Stimulated activated CD4-positive, alpha-beta T cell treated with anti-CD3 and anti-CD28 coated beads, TNF-alpha, amount 100 ng/mL, for 4 hours (primary cell): ENCODE results near the gene PI4K2B.
"Not testable (repeated sequence)": the region's sequence is repeated elsewhere in the genome, so short reads cannot be mapped to it uniquely, and the experiment has no call there.

ENCODE experiments used
- DNase-seq, 3 experiments: peaks; one replicate each; pipeline ENCODE4 v3.0.0-alpha.2; 2020; ENCODE audit warnings: low read depth in 3 of 3

PI4K2B gene

DNA sequence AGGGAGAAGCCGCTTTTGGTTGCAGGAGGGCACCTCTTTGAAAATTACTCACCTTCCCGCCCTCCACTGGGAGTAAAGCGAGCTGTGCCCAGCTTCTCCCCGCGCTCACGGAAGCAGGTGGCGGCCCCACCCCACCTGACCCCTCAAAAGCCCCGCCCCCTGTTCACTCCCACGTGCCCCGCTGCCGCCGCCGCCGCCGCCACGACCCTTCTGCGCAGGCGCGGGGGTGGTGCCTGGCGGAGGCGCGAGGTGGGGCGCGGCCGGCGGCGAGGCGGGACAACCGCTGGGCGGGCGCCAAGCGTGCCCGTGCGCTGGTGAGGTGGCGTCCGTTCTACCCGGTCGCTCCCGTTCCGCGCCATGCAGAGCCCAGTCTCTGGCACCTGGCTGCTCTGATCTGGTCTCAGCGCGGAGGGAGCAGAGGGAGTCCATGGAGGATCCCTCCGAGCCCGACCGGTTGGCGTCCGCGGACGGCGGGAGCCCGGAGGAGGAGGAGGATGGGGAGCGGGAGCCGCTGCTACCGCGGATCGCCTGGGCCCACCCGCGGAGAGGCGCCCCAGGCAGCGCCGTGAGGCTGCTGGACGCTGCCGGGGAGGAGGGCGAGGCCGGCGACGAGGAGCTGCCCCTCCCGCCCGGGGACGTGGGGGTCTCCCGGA lies at the start of gene PI4K2B:
Gene PI4K2B, plus strand, starts transcription at position 297 of the 653 bp plus-strand sequence. Its CDS starts 131 bp downstream, at position 428.
- peak; percentile 90 to 94 (median 91) for DNase-seq

DNA sequence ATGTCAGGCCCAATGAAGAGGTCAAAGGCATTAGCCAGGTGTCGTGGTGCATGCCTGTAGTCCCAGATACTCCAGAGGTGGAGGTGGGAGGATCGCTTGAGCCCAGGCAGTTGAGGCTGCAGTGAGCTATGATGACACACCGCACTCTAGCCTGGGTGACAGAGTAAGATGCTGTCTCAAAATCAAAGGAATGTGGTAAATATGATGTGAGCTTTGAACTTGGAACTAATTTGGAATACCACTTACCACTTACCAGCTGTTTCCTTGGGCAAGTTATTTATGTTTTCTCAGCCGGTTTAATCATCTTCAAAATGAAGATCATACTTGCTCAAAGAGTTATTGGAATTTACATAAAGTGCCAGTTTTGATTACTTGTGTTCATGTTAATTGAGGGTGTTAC lies 49.8 kb upstream of the PI4K2B start:
- DNase-seq = no peak

DNA sequence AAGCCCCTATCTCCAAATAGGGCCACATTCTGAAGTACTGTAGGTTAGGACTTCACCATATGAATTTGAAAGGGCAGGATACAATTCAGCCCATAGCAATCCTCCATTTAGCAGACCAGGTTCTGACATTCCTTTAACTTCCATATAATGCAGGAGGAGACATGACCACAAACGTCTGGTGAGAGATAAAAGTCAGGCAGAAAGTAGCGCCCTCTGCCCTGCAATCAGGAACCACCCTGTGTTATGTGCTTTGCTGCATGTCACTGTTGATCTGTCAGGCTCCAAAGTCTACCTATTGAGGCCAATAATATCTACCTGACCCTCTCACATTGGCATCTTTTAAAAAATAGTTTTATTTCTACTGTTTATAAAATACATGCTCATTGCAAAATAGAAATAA lies 43.4 kb upstream of the PI4K2B start:
- no peak for DNase-seq

DNA sequence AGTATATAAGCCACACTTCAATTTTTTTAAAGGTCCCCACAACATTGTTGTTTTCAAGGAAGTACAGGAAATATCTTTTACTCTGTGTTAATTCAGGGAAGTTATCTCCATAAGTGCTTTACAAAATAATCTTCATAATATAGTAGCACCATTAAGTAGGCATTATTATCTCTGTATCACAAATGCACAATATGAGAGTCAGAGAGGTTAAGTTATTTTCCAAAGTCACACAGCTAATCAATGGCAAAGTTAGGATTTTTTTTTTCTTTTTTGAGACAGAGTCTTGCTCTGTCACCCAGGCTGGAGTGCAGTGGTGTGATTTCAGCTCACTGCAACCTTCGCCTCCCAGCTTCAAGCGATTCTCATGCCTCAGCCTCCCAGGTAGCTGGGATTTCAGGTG lies 35.1 kb upstream of the PI4K2B start:
- DNase-seq = no peak

DNA sequence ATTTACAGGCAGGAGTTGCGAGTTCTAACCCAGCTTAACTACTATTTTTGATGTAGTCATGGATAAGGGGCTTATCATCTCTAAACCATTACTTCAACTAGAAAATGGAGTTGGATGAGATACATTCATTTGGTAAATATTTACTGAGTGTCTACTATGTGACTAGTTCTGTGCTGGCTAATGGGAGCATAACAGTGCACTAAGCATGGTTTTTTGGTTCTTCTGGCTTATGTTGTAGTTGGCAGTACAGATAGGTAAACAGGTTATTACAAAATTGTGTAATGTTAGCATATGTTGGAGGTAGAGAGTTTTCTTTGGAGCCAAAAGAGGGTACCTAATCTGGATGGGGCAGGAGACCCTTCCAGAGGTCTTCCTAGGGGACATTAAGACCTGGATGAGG lies 25.8 kb upstream of the PI4K2B start:
- DNase-seq = no peak

DNA sequence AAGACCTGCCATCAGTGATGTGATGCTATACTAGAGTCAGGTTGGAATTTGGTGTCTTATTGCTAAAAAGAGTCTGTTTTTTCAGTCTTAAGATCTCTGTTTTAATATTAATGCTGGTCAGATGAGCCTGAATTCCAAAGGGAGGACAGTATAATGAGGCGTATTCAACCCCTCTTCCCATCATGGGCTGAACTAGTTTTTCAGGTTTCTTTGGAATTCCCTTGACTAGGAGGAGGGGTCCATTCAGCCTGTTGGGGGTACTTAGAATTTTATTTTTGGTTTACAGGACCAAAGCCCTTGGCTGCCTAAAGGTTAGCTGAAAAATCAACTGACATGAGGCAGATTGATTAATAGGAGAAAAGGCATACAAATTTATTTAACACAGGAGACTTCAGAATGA lies 24.1 kb upstream of the PI4K2B start:
- no peak for DNase-seq

DNA sequence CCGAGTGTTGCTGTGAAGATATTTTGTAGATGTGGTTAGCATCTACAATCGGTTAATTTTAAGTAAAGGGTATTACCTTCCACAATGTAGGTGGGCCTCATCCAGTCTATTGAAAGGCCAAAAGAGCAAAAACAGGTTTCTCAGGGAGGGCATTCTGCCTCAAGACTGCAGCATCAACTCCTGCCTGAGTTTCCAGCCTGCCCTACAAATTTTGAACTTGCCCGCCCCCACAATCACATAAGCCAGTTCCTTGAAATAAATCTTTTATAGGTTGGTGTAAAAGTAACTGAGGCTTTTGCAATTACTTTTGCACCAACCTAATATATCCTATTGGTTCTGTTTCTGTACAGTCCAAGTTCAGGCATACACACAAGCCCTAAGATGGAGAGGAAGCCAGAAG lies 22.1 kb upstream of the PI4K2B start:
- no peak for DNase-seq

DNA sequence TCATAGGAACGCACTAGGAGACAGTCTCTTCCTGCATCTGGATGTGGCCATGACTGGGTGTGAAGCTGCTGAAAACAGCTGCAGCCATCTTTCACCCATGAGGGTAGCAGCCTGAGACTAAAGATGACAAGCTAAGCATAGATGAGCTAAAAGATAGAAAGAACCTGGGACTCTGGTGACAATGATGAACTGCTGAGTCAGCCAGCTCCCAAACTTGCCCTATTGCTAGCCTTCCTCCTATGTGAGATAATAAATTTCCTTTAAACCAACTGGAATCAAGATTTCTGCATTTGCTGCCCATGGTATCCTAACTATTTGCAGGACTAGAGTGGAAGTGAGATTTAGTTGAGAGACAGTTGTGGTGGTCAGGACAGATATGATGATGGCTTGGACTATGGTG lies 21.0 kb upstream of the PI4K2B start:
- no peak for DNase-seq

DNA sequence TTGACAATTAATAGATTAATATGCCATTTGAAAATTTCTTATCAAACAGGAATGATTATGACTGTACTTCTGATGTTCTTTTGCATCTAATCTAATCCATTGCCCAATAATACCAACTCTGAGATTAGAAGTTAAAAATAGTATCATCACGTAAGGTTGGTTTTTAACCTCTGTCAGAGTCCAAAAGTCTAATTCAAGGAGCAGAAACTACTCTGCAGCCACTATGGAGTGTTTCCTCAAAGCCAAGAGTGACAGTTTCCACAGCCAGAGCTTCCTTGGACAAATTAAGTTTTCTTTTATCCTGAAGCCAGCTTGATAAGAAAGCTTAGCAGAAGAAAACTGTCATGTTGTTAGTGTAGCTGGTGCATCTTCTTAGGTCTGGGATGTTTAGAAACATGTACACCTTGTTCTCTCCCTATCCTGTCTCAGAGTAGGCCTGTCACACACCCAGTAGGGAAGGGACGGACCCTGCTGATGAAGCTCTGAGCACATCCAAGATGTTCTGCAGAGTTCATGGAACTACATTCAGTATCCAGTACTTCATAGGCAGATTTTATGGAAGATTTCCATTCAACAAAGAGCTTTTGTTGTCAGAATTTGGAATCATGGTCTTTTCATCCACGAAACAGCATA lies 20.4 kb upstream of the PI4K2B start:
- no peak for DNase-seq

DNA sequence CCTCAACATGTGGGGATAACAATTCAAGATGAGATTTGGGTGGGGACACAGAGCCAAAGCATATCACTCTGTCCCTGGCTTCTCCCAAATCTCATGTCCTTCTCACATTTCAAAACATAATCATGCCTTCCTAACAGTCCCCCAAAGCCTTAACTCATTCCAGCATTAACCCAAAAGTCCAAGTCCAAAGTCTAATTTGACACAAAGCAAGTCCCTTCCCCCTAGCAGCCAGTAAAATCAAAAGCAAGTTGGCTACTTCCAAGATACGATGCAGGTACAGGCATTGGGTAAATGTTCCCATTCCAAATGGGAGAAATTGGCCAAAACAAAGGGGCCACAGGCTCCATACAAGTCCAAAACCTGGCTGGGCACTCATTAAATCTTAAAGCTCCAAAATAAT lies 19.1 kb upstream of the PI4K2B start:
- DNase-seq = not testable (repeated sequence)

DNA sequence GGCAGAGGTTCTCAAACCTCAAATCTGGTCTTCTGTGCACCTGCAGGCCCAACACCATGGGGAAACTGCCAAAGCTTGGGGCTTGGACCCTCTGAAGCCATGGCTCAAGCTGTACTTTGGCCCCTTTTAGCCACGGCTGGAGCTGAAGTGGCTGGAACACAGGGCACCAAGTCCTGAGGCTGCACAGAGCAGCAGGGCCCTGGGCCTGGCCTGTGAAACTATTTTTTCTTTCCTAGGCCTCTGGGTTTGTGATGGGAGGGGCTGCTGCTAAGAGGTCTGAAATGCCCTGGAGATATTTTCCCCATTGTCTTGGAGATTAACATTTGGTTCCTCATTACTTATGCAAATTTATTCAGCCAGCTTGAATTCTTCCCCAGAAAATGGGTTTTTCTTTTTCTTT lies 18.3 kb upstream of the PI4K2B start:
- DNase-seq = no peak

DNA sequence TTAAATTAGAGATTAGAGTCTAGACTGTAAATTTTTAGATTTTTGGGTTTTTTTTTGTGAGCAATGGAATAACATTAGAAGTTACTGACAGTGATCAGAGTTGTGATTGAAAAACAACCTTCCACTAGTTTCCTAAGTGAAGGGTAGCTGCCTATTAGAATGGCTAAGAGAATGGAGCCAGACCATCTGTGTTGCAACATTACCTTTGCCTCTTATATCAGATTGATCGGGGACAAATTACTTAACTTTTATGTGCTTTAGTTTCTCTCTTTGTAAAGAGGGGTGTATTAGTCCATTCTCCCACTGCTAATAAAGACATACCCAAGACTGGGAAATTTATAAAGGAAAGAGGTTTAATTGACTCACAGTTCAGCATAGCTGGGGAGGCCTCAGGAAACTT lies 12.5 kb upstream of the PI4K2B start:
- no peak for DNase-seq

DNA sequence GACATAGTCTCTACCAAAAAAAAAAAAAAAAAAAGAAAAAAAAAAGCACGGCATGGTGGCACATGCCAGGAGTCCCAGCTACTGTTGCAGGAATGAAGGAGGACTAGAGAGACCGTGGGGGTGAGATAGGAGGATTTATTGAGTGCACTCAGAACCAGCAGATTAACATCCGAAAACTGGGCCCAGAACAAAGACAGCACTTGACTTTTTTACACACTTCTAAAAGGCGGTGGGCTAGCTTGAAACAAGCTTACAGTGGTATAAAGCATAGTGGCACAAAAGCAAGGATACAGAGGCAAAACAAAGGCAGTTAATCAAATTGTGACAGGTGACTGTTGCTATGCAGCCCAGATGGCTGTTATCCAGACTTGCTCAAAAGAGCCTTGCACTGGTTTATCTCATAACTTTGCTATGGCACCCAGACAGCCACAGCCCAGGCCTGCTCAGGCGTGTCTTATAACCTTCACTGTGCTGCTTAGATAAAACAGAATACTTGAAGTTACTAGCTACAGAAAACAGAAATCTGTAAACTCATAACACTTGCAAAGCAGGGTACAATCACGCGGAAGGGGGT lies 9.9 kb upstream of the PI4K2B start:
- DNase-seq = no peak

DNA sequence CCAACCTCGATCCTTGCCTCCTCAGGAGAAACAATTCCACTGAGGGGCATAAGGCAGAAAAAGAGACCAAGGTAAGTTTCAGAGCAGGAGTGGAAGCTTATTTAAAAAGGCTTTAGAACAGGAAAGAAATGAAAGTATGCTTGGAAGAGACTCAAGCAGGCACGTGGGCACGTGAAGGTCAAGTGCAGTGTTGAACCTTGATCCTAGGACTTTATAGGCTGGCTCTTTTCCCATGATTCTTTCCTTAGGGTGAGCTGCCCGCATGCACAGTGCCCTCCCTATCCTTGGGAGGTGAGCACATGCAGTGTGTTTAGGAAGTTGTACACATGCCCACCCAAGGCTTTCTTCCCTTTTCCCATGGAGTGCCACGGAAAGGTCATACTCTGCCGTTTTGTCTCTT lies 4.0 kb upstream of the PI4K2B start:
- DNase-seq = no peak

DNA sequence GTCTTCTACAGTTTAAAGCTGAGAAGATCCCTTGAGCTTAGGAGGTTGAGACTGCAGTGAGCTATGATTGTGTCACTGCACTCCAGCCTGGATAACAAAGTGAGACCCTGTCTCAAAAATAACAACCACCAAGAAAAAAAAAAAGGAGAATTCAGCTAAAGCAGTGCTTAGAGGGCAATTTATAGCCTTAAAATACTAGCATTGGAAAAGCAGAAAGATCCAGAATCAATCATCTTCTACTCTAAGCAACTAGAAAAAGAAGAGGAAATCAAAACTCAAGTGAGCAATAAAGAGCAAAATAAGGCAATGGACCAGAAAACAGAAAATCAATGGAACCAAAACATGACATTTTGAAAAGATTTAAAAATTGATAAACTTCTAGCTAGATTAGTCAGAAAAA lies 639 bp upstream of the PI4K2B start:
- no peak for DNase-seq

DNA sequence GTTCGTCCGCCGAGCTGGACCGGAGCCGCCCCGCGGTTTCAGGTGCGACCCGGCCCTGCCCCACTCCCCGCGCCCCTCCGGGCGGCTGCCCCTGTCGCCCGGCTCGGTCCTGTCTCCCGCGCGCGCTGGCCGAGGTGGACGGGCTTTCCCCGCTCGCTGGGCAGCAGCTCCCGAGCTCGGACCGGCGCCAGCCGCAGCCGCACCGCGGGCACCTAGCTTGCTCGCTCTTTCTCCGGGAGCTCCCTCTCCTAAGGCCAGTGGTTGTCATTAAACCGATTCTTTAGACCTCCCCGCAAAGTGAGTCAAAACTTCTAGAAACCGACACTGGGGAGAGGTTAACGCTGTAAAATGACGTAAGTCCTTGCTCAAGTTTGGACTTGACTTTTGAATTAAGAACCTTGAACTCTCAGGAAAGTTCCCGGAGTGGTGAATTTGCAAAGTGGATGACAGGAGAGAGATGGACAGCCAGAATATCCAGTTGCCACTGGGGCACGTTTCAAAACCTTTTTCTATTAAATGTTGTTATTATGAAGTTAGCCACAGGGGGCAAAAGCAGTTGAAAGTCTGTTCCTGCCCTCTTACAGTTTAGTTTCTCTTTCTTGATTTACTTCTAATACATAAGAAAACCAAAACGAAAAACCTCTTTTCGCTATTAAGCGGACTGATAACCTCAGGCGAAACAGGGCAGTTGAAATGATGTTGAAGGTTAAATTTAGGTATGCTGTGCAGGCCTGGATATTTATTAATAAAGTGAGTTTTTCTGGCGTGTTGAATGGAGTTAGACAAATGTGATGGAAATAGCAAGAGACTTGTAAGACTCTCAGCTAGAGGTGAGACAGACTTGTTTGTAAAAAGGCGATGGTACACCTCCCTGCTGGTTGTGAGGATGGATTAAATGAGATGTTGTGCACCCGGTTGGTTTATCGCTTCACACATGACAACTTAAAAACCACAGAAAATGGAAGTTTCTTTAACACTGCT lies 847 bp downstream of the PI4K2B start:
- DNase-seq = peak in 2 of 3 experiments; percentile 6 to 14

DNA sequence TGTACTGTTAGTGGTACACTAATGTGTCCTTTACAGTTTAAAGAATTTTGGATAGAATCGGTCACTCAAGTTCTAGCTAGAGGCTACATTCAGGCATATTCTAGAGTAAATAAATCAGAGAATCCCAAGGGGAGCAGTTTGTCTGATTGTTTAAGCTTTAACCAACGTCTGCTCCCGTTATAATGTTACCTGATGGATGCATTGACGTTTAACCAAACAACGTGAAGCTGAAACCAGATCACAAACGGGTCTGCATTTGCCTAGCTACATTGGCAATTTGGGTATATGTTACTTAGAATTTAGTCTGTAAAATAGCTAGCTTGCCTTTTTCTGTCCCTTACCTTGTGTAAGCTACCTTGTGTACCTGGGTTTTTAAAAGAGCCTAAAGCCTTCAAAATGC lies 1.6 kb downstream of the PI4K2B start:
- DNase-seq = no peak

DNA sequence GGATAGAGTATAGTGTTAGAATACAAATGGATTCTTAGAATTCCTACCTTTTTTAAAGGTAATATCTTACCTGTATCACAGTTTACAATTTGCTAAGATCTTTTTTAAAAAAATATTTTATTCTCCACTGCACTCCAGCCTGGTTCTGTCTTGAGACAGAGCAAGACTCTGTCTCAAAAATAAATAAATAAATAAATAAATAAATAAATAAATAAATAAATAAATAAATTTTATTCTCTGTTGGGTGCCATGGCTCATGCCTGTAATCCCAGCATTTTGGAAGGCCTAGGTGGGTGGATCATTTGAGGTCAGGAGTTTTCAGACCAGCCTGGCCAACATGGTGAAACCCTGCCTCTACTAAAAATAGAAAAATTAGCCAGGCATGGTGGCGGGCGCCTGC lies 2.2 kb downstream of the PI4K2B start:
- DNase-seq = not testable (repeated sequence)

DNA sequence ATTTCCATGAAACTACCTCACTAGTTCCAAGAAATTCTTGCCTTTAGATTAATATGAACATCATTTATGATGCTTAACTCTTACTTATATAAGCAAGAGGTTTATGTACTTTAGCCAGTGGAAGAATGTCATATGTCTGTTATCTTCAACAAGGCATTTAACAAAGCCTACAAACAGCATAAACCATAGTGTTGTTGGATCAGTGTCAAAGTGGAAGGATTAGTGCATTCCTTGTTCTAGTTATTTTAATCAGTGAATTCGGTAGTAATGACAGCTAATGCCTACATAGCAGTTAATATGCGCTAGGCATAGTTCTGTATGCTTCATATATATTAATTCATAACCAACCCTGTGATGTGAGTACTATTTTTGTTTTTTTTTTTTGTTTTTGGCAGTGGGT lies 3.1 kb downstream of the PI4K2B start:
- DNase-seq = no peak

DNA sequence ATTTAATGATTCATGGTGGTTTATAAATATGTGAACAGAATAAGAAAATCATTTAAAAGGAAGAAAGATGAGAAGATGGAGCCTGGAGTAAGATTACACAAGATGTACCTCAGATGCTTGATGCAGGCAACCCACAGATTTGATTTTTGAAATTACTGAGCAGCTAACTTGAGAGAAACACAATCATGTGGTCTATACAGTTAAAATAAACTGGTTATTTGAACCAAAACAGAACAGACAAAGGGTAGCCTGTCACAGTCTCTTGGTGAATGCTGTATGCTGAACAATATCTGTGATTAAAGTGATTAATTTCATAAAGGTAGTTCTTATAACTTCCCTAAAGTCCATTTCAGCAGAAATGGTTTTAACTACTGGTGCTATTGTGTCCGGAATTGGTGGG lies 4.2 kb downstream of the PI4K2B start:
- DNase-seq = no peak

DNA sequence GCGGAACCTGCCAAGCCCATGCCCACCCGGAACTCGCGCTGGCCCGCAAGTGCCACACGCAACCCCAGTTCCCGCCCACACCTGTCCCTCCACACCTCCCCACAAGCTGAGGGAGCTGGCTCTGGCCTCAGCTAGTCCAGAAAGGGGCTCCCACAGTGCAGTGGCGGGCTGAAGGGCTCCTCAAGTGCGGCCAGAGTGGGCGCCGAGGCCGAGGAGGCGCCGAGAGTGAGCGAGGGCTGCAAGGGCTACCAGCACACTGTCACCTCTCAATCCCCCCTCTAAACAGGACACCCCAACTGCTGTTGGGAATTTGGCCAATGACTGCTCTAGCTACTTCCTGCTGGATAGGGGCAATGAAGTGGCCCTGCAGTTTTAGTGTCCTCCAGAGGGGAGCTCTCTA lies 5.7 kb downstream of the PI4K2B start:
- DNase-seq = not testable (repeated sequence)

DNA sequence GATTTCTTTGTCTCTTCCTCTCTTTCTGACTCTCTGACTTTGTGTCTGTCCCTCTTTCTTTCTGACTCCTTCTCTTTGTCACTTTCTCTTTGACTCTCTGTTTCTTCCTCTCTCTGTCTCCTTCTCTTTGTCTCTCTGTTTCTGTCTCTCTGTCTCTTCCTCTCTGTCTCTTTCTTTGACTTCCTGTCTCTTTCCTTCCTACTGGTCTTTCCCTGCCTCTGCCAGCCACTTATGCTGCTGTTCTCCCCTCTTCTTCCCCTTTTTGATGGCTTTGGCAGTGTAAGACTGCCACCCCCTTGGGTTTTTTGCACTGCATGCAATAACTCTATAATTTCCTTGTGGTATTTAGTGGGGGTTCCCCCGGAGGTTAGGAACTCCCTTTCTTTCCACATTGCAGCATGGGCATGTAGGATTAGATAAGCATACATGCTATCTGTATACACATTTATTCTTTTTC lies 6.9 kb downstream of the PI4K2B start:
- DNase-seq = not testable (repeated sequence)
